ENCODE results near the gene AKR1E2.

Gene AKR1E2

GRCh38 chr10:4834898-4835405 lies 8.9 kb downstream of the AKR1E2 start:
- no peaks in the 10 kb centered on the region for H3K4me1 ChIP-seq (ENCODE audit: insufficient read depth, low read length)
- H3K9me3 ChIP-seq (ENCODE audit: insufficient read depth, low read length, severe bottlenecking): no peaks in the 10 kb centered on the region
- no peak overlapping the region for H3K4me2 ChIP-seq (ENCODE audit: insufficient read depth, low read length)
- no peak overlapping the region for H2AFZ ChIP-seq (ENCODE audit: low read depth, low read length)
- no peaks in the 10 kb centered on the region; the same call in 1 of the 2 replicates for H4K20me1 ChIP-seq (ENCODE audit: insufficient read depth, low read length)
- H3K9ac ChIP-seq (ENCODE audit: low read depth, low read length): no peak overlapping the region
- ATAC-seq (ENCODE audit: insufficient read depth, low read depth) (no peak), DNase-seq (no peak)
- peaks cover 23% of the 10 kb centered on the region for H3K27me3 ChIP-seq (ENCODE audit: insufficient read depth, low read length, poor library complexity)
- TF ChIP-seq, protein P1, sequence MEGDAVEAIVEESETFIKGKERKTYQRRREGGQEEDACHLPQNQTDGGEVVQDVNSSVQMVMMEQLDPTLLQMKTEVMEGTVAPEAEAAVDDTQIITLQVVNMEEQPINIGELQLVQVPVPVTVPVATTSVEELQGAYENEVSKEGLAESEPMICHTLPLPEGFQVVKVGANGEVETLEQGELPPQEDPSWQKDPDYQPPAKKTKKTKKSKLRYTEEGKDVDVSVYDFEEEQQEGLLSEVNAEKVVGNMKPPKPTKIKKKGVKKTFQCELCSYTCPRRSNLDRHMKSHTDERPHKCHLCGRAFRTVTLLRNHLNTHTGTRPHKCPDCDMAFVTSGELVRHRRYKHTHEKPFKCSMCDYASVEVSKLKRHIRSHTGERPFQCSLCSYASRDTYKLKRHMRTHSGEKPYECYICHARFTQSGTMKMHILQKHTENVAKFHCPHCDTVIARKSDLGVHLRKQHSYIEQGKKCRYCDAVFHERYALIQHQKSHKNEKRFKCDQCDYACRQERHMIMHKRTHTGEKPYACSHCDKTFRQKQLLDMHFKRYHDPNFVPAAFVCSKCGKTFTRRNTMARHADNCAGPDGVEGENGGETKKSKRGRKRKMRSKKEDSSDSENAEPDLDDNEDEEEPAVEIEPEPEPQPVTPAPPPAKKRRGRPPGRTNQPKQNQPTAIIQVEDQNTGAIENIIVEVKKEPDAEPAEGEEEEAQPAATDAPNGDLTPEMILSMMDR (IDR thresholded peaks at IDR 0.05; ENCODE audit: borderline replicate concordance, extremely low read depth, low read length, poor library complexity, severe bottlenecking): no peak
- no peak for TF ChIP-seq EZH2 (IDR thresholded peaks at IDR 0.05; ENCODE audit: borderline replicate concordance, low read depth, low read length, severe bottlenecking)
- H3K4me3 ChIP-seq (ENCODE audit: low read depth in 1 of 2, low read length in 2 of 2): no peak overlapping the region
- H3K27ac ChIP-seq (ENCODE audit: low read length): no peak overlapping the region
- H3K36me3 ChIP-seq (ENCODE audit: insufficient read depth, low read length): no peaks in the 10 kb centered on the region
- H3K79me2 ChIP-seq (ENCODE audit: insufficient read depth, low read length): no peaks in the 10 kb centered on the region

DNA sequence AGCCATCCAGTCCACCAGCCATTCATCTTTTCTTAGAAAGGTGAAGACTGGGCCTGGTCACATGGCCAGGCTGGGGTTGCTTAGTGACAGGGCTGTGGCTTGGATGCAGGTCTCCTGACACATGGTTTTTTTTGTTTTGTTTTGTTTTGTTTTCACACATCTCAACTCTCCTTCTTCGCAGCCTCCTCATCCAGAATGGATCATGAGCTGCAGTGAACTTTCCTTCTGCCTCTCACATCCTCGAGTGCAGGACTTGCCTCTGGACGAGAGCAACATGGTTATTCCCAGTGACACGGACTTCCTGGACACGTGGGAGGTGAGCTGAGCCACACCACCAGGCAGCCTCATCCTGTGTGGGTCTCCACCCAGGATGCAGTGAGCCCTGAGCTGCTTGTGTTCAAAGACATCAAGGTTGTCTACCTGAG lies 9.5 kb downstream of the AKR1E2 start:
- Histone ChIP-seq H3K4me2 (ENCODE audit: insufficient read depth, low read length) (no peak overlapping the region), H3K36me3 (ENCODE audit: insufficient read depth, low read length) (no peaks in the 10 kb centered on the region), H3K79me2 (ENCODE audit: insufficient read depth, low read length) (no peaks in the 10 kb centered on the region), H4K20me1 (ENCODE audit: insufficient read depth, low read length) (no peaks in the 10 kb centered on the region; the same call in 1 of the 2 replicates), H3K9ac (ENCODE audit: low read depth, low read length) (no peak overlapping the region), H3K4me1 (ENCODE audit: insufficient read depth, low read length) (no peaks in the 10 kb centered on the region), H3K27me3 (ENCODE audit: insufficient read depth, low read length, poor library complexity) (peaks cover 18% of the 10 kb centered on the region), H2AFZ (ENCODE audit: low read depth, low read length) (no peak overlapping the region), H3K4me3 (ENCODE audit: low read depth in 1 of 2, low read length in 2 of 2) (no peak overlapping the region), H3K27ac (ENCODE audit: low read length) (no peak overlapping the region), H3K9me3 (ENCODE audit: insufficient read depth, low read length, severe bottlenecking) (no peaks in the 10 kb centered on the region)
- ATAC-seq (ENCODE audit: insufficient read depth, low read depth) (no peak), DNase-seq (no peak)
- TF ChIP-seq, protein P1 (IDR thresholded peaks at IDR 0.05; ENCODE audit: borderline replicate concordance, extremely low read depth, low read length, poor library complexity, severe bottlenecking): no peak

GRCh38 chr10:4836416-4836969 lies 10.5 kb downstream of the AKR1E2 start:
- TF ChIP-seq, protein P1 (IDR thresholded peaks at IDR 0.05; ENCODE audit: borderline replicate concordance, extremely low read depth, low read length, poor library complexity, severe bottlenecking): no peak
- no peak for TF ChIP-seq EZH2 (IDR thresholded peaks at IDR 0.05; ENCODE audit: borderline replicate concordance, low read depth, low read length, severe bottlenecking)
- H3K27ac ChIP-seq (ENCODE audit: low read length): no peak overlapping the region
- ATAC-seq (ENCODE audit: insufficient read depth, low read depth) (no peak), DNase-seq (no peak)
- no peak overlapping the region for H3K4me3 ChIP-seq (ENCODE audit: low read depth in 1 of 2, low read length in 2 of 2)
- no peak overlapping the region for H2AFZ ChIP-seq (ENCODE audit: low read depth, low read length)
- H3K4me2 ChIP-seq (ENCODE audit: insufficient read depth, low read length): no peak overlapping the region
- H3K36me3 ChIP-seq (ENCODE audit: insufficient read depth, low read length): no peaks in the 10 kb centered on the region
- H3K27me3 ChIP-seq (ENCODE audit: insufficient read depth, low read length, poor library complexity): peaks cover 11% of the 10 kb centered on the region
- no peaks in the 10 kb centered on the region for H3K79me2 ChIP-seq (ENCODE audit: insufficient read depth, low read length)
- no peaks in the 10 kb centered on the region for H3K4me1 ChIP-seq (ENCODE audit: insufficient read depth, low read length)
- no peaks in the 10 kb centered on the region for H3K9me3 ChIP-seq (ENCODE audit: insufficient read depth, low read length, severe bottlenecking)
- H3K9ac ChIP-seq (ENCODE audit: low read depth, low read length): no peak overlapping the region
- no peaks in the 10 kb centered on the region; the same call in 1 of the 2 replicates for H4K20me1 ChIP-seq (ENCODE audit: insufficient read depth, low read length)

Data from DND-41 (cell line).